Stimulated activated CD8-positive, alpha-beta memory T cell treated with anti-CD3 and anti-CD28 coated beads, Interleukin-12 subunit alpha, Interleukin-12 subunit beta, amount 100 ng/mL, for 4 hours (primary cell): ENCODE data around the gene IKZF3.
A peak's percentile ranks its signal among the peaks of the same experiment; 100 is the strongest.
"Not testable (repeated sequence)": the region's sequence is repeated elsewhere in the genome, so short reads cannot be mapped to it uniquely, and the experiment has no call there.

Experiments
- DNase-seq: peaks from one replicate; pipeline ENCODE4 v3.0.0-alpha.2; 2020; ENCODE audit warnings: low read depth

IKZF3 gene

DNA sequence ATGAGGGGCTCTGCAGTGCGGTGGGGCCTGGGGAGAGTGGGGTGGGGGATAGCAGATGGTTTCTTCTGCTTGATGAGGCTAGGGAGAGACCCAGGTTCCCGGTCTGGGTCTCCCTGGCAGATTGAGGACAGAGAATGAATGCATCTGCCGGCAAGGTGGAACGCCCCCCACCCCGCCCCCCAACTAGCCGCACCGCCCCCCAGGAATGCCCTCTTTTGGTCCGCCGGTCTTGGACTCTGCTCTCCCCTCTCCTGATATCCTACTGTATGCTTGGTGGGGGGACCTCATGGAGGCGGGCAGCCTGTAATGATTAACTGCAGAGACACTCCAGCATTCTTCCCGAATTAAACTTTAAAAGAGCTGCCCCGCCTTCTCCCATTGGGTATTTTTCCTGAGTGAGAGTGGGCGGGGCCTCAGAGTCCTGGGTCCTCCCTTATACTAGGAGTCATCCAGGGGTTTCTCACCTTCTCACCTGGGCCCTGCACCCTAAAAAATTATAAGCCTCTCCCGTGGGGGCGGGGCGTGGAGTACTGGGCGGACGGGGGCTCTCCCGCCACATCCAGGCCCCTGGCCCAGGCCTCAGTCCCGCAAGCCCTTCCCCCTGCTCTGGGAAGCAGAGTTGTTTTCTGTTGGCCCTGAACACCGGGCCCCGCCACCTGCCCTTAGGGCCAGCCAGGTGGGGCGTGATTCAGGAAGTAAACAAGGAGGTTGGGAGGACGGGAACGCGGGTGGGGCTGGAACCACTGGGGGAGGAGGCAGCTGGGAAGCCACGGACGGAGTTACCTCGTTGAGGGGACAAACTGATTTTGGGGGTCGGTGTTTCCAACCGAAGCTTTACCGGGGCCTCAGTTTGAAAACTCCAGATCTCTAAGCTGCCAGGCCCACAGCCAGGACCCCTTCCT is 124.9 kb downstream of the IKZF3 start:
- DNase-seq: no peak

DNA sequence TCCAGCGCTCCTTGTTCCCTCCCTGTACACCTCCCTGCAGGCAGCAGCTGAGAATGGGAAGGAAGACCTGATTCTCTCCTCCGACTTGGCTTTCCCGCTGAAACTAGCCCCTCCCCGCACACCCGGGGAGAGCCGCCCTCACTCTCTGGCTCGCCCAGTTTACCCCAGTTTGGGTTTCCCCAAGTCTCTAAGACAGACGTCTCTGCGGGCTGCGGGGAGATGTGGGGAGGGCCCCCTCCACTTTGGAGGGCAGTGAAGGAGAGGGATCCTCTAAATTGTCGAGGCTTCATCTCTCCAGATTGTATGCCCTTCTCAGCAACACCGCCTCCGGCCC is 125.6 kb downstream of the IKZF3 start:
- peak; percentile 8 for DNase-seq

DNA sequence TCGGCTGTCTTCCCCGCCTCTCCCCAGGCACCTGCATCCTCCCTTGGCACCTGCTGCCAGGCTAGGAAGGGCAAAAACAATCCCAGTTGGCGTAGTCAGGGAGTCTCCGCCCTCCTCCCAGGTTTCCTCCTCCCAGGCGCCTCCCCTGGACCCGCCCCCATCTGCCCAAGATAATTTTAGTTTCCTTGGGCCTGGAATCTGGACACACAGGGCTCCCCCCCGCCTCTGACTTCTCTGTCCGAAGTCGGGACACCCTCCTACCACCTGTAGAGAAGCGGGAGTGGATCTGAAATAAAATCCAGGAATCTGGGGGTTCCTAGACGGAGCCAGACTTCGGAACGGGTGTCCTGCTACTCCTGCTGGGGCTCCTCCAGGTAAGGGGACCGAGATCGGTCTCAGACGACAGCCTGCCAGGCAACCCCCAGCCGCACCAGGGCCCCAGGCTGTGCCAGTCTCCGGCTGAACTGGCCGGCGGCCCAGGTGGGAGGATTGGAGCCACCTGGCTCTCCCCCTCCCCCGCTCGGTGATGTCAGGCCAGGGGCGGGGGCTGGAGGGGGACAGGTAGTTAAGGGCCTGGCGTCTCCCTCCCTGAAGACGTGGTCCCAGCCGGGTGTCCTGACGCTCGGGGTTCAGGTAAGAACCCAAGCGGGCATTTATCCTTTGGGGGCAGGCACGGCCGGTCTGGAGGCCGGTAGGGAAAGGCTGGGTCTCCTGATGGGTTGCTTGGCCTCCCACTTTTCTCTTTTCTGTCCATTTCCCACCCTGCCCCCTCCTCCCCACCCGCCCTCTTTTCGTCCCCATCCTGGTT is 126.1 kb downstream of the IKZF3 start, which contains the start of gene GRB7:
Gene GRB7, plus strand, starts transcription at position 179 of the 808 bp plus-strand sequence. CDS start 4,364 bp downstream, outside the sequence.
- no peak for DNase-seq

DNA sequence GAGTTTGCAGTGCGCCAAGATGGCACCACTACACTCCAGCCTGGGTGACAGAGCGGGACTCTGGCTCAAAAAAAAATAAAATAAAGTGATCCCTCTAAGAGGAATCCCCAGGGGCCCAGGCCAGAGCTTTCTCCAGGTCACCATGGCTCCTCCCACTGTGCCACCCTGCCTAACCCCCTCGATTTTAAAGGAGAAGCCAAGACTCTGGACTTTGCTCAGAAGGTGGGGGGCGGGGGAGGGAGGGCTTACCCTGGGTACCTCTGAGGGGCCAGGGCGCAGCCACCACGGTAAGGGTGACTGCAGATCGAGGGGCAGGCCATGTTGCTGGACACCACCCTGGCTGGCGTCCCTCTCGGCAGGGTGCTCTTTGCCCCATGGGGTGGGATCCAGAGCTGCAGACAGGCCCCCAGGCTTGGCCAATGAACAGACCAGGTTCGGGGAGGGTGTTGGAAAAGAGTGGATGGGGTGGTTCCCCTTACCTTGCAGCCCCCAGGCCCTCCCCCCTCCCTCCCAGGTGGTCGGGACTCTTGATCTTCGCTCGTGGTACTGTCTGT is 126.8 kb downstream of the IKZF3 start:
- DNase-seq: no peak

DNA sequence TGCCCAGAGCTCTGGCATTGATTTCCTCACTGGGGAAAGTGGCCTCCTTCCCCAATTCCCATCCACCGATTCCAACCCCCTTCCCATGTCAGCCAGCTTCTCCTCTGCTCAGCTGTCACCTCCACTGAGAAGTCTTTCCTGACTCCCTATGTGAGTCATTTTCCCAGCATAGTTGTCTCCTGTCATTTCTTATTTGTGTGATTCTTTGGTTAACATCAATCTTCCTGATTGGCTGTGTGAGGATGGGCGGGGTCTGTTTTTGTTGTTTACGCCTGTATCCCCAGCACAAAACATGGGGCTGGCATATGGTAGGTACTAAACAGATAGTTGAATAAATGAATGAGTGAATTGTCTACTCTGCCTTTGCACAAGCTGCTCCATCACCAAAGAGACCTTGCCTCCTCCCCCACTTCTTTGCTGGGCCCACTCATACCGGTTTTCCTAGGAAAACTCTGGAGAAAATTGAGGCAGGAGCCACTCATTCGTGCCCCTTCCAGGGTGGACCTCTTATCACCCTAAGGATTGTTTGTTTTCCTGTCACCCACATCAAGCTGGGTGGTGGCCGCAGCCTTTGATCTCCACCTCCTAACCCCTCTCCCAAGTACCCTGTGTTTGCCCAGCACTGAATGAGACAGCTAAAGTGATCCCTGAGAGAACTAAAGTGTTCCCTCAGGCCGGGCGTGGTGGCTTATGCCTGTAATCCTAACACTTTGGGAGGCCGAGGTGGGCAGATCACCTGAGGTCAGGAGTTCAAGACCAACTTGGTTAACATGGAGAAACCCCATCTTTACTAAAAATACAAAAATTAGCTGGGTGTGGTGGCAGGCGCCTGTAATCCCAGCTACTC is 127.6 kb downstream of the IKZF3 start:
- no peak for DNase-seq

DNA sequence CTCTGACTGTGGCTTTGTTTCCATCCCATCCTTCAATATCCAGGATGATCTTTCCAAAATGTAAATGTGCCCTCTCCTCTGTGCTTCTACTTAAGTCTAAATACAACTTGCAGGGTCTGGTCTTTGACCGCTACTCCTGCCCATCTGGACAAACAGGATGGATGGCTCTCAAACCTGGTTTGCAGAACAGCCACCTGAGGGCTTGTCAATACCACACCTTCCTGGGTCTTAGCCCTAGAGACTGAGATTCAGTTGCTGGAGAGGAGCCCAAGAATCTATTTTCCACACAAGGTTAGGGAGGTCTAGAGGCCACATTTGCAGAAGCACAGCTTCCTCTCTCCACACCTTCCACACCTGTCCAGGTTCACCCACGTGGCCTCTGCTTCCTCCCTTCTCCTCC is 128.2 kb downstream of the IKZF3 start:
- no peak for DNase-seq

DNA sequence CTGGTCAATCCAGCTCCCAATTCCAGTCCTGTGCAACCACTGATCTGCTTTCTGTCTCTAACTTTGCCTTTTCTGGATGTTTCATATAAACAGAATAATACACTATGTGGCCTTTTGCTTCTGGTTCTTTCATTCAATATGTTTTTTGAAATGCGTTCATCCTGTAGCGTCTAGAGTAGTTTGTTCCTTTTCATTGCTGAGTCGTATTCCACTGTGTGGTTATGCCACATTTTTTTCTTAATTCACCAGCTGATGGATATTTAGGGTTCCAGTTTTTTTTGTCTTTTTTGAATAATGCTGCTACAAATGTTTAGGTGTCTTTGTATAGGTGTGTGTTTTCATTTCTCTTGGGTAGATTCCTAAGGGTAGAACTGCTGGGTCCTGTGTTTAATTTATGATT is 131.5 kb downstream of the IKZF3 start:
- DNase-seq: no peak

DNA sequence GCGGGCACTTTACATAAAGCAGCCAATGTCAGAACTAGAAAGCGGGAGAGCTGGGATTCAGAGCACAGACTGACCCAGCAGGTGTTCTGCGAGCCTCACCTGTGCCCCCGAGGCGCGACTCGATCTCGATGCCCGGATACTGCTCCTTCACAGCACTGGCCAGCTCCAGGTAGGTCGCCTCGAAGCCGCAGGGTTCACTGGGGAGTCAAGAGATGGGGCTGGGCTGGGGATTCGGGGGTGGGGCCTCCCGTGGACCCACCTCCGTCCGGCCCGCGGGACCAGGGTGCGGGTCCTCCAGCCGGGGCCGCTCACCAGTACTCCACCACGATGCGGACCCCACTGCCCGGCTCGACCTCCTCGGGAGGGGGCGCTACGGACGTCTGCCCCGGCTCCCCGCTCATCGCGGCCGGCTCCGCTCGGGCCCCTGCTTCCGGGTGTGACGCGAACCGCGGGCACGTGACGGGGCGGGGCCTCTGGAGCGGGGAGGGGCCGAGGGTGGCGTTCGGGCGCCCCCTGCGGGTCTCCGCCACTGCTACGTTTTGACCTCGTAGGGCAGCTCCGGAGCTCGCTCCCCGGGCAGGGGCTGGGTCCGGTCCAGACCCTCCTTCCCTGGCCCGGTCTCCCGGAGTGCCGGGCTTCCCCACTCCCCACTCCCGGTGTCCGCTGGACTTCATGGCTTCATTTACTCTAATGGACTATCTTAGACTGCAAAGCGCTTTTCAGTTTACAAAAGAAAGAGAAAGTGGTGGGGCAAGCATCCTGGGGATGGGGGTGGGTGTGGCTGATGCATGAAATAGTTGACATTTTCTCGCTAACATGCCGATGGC is 133.8 kb downstream of the IKZF3 start, which contains the start of gene MIEN1:
Gene MIEN1, minus strand, starts transcription at position 438 of the 827 bp plus-strand sequence. Its CDS starts 37 bp downstream, at position 401.
- DNase-seq: peak; percentile 91

DNA sequence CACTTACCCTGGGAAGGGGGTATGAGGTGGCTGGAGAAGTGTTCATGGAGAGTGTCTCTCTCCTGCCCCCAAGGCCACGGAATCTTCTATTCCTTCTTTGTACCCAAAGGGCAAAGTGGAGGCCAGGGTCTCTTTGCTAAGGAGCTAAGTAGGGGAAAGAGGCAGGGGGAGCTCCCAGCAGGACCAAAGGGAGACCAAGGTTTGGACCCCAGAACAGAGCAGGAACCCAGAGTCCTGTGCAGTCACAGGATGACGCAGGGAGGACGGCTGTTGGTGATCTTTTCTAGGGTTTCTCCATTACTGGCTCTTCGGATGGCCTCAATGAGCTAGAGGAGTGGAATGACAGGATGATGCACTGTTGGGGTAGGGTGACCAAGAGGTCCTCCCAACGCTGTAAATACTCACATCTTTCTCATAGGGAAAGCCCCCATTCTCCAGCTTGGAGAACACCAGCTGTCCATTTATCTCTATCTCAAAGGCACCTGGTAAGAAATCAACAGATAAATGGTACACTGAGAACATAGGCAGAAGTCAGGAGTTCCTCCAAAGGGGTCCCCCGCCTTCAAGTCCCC is 134.7 kb downstream of the IKZF3 start:
- DNase-seq: no peak

DNA sequence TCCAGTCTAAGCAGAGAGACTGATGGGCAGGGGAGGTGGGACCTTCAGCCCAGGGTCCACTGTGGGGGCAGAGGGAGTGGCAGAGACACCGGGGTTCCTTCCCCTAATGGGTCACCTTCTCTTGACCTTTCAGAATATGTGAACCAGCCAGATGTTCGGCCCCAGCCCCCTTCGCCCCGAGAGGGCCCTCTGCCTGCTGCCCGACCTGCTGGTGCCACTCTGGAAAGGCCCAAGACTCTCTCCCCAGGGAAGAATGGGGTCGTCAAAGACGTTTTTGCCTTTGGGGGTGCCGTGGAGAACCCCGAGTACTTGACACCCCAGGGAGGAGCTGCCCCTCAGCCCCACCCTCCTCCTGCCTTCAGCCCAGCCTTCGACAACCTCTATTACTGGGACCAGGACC is 136.6 kb downstream of the IKZF3 start:
- DNase-seq: no peak

DNA sequence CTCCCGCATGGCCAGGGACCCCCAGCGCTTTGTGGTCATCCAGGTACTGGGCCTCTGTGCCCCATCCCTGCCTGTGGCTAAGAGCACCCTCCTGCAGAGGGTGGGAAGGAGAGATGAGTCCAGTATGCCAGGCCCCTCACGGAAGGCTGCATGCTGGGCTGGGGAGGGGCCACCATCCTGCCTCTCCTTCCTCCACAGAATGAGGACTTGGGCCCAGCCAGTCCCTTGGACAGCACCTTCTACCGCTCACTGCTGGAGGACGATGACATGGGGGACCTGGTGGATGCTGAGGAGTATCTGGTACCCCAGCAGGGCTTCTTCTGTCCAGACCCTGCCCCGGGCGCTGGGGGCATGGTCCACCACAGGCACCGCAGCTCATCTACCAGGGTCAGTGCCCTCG is 137.5 kb downstream of the IKZF3 start:
- no peak for DNase-seq

DNA sequence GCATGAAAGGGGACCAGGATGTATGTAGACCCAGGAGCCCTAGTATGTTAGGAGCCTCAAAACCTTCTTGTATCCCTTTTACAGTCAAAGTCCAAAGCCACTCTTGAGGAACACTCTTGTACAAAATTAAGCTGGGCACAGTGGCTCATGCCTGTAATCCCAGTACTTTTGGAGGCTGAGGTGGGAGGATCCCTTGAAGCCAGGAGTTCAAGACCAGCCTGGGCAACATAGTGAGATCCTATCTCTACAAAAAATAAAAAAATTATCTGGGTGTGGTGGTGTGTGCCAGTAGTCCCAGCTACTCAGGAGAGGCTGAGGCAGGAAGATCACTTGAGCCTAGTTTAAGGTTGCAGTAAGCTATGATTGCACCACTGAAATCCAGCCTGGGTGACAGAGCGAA is 138.2 kb downstream of the IKZF3 start:
- not testable (repeated sequence) for DNase-seq

DNA sequence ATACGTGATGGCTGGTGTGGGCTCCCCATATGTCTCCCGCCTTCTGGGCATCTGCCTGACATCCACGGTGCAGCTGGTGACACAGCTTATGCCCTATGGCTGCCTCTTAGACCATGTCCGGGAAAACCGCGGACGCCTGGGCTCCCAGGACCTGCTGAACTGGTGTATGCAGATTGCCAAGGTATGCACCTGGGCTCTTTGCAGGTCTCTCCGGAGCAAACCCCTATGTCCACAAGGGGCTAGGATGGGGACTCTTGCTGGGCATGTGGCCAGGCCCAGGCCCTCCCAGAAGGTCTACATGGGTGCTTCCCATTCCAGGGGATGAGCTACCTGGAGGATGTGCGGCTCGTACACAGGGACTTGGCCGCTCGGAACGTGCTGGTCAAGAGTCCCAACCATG is 139.4 kb downstream of the IKZF3 start:
- DNase-seq: no peak

DNA sequence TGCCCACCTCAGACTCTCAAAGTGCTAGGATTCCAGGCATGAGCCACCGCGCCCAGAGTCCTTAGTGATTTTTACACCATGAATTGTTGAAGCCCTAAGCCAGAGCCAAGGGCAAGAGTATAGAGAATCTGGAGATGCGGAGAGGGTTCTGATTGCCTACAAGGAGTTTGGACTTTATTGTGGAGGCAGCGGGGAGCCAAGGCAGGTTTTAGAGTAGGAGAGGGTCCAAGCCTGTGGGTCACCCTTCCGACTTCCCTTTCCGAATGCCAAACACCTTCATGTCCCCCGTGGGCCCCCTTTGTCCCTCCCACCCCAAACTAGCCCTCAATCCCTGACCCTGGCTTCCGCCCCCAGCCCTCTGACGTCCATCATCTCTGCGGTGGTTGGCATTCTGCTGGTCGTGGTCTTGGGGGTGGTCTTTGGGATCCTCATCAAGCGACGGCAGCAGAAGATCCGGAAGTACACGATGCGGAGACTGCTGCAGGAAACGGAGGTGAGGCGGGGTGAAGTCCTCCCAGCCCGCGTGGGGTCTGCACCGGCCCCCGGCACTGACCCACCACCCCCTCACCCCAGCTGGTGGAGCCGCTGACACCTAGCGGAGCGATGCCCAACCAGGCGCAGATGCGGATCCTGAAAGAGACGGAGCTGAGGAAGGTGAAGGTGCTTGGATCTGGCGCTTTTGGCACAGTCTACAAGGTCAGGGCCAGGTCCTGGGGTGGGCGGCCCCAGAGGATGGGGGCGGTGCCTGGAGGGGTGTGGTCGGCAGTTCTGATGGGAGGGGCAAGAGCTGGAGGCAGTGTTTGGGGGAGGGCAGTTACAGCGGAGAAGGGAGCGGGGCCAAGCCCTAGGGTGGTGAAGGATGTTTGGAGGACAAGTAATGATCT is 140.9 kb downstream of the IKZF3 start:
- DNase-seq: no peak

DNA sequence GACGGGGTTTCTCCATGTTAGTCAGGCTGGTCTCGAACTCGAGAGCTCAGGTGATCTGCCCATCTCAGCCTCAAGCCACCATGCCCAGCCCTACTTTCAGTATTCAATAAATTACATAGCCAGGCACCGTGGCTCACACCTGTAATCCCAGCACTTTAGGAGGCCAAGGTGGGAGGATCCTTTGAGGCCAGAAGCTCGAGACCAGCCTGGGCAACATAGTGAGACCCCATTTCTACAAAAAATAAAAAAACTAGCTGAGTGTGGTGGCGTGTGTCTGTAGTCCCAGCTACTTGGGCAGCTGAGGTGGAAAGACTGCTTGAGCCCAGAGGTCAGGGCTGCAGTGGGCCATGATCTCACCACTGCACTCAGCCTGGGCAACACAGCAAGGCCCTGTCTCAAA is 142.0 kb downstream of the IKZF3 start:
- no peak for DNase-seq

DNA sequence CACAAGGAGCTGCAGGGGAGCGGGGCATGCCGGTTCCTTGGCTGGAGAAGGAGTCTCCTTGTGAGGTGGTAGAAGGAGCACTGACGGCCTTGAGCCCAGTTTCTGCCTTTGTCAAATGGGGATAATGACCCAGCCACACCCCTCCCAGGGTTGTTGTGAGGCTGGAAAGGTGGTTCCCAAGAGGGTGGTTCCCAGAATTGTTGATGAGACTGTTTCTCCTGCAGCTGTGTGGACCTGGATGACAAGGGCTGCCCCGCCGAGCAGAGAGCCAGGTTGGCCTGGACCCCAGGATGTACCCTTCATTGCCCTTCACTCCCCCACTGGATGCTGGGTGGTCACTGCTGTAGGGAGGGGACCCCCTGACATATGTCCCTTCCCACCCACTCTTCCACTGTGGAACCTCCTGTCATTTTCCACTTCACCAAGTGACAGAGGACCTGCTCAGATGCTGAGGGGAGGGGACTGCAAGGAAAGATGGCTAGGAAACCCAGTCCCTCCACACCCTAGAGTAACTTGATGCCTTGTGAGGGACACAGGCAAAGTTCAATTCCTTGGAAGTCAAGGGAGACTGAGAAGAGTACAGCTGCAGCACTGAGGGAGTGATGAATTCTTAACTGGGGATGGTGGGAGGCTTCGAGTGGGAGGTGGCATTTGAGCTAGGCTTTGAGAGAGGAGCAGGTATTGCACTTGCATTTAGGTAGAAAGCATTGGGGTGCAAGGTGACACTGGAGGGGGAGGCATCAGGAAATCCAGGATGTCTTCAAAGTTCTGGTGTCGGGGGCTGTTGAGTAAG is 144.4 kb downstream of the IKZF3 start:
- DNase-seq: no peak

DNA sequence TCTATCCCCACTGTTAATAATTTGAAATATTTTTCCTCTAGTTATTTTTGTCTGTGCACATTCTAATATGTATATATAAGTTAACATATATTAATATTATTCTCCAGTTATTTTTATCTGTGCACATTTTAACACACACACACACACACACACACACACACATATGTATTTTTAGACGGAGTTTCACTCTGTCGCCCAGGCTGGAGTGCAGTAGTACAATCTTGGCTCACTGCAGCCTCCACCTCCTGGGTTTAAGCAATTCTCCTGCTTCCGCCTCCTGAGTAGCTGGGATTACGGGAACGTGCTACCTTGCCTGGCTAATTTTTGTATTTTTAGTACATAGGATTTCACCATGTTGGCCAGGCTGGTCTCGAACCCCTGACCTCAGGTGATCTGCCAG is 146.5 kb downstream of the IKZF3 start:
- no peak for DNase-seq

DNA sequence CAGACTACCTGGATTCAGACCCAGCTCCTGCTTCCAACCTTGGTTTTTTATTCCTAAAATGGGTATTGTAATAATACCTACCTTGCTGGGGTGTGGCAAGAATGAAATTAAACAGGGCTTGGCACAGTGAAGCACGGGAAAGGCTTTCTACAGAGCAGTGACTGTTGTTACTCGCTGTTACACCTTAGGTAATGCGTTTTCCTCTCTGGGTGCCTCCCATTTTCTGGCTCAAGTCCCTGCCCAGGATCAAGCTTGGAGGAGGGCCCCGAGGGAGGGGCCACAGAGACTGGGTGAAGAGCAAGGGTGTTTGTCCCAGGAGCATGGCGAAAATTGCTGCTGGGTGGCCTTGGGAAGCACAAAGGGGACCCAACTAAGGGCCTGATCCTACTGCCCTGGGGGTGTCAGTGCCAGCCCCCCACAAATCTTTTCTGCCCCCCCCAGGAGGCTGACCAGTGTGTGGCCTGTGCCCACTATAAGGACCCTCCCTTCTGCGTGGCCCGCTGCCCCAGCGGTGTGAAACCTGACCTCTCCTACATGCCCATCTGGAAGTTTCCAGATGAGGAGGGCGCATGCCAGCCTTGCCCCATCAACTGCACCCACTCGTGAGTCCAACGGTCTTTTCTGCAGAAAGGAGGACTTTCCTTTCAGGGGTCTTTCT is 147.1 kb downstream of the IKZF3 start:
- DNase-seq: no peak
